K562 (cell line): ENCODE data around the gene UBE2Q1. TPM values are rescaled to one million over a fixed set of nuclear protein-coding genes. Genes with fewer than 3 reads are reported as not detected.

Experiments
- ATAC-seq: fragments of 200-7000 bp; cut with Tn5 transposase; 3 replicates; pipeline ENCODE4 v1.9.1; 2020; ENCODE audit warnings: moderate library complexity
- BruUV-seq: library from RNA; stranded (reverse); fragments of 400-500 nt; replicated peaks from 2 replicates; lab custom pipeline; 2021; lab: Mats Ljungman, UMichigan
- CTCF ChIA-PET: fragments of 300-600 bp; formaldehyde crosslinking; extraction: SDS; loops from one replicate; lab custom pipeline; 2021; ENCODE audit warnings: low intra/inter-chr PET ratio; lab: Yijun Ruan, JAX
- POLR2A ChIA-PET: fragments of 300-600, 350-650 bp; sonication (Branson Sonifier 250); formaldehyde crosslinking; extraction: SDS; loops from one replicate; lab custom pipeline; 2021; ENCODE audit warnings: antibody characterized with exemption, inconsistent platforms; lab: Yijun Ruan, JAX
- DNase-seq, 4 experiments: peaks; one replicate each; pipeline versions ENCODE4 v3.0.0 to v3.0.0-alpha.2; 2011 to 2018; ENCODE audit warnings: low spot score in 3 of 4, mixed read lengths in 3 of 4; ENCODE audit errors: extremely low read depth in 1 of 4
- FAIRE-seq: peaks from 2 replicates; lab custom pipeline; 2011; peaks lifted over from hg19 to GRCh38; lab: Jason Lieb, UNC
- H2AFZ ChIP-seq: 2 replicates; pipeline ENCODE4 v1.6.0; 2011; ENCODE audit warnings: low read depth, low read length, control low read depth, inconsistent platforms
- H3K27ac ChIP-seq: fragments of 200-600 bp; 3 replicates; pipeline ENCODE4 v1.8.0; 2011; ENCODE audit warnings: low read depth, mild to moderate bottlenecking, control low read depth, inconsistent platforms, low read length, moderate library complexity, mixed read lengths; ENCODE audit errors: extremely low read depth
- H3K27me3 ChIP-seq, 2 experiments: fragments of 300-600 bp in 1 of 2; 2 replicates in 1 of 2; 3 replicates in 1 of 2; pipeline versions ENCODE4 v1.6.0 to v1.8.0; 2011; ENCODE audit warnings: inconsistent platforms in 2 of 2, low read length in 2 of 2, mild to moderate bottlenecking in 1 of 2, mixed read lengths in 1 of 2, moderate library complexity in 1 of 2; ENCODE audit not compliant: control insufficient read depth in 2 of 2, insufficient read depth in 2 of 2
- H3K36me3 ChIP-seq: fragments of 300-600 bp; 3 replicates; pipeline ENCODE4 v1.8.0; 2011; ENCODE audit warnings: mild to moderate bottlenecking, low read length, inconsistent platforms; ENCODE audit not compliant: control insufficient read depth, insufficient read depth
- H3K4me1 ChIP-seq, 2 experiments: fragments of 200-600 bp in 1 of 2; replicated peaks in 1 of 2; 2 replicates in 1 of 2; 3 replicates in 1 of 2; pipeline versions ENCODE4 v1.5.1 to v1.8.0; 2011; ENCODE audit warnings: inconsistent platforms in 2 of 2, low read length in 2 of 2, mild to moderate bottlenecking in 1 of 2, mixed read lengths in 1 of 2, moderate library complexity in 1 of 2; ENCODE audit not compliant: control insufficient read depth in 2 of 2, insufficient read depth in 2 of 2
- H3K4me2 ChIP-seq: 2 replicates; pipeline ENCODE4 v1.6.1; 2011; ENCODE audit warnings: low read length, control low read depth, inconsistent platforms, mixed read lengths; ENCODE audit not compliant: insufficient read depth
- H3K4me3 ChIP-seq: fragments of 200-600 bp; sonication (generic), shearing (Covaris generic); 2 replicates; pipeline ENCODE4 v1.5.1; 2016; ENCODE audit warnings: control low read depth, inconsistent platforms
- H3K79me2 ChIP-seq: fragments of 200-600 bp; 3 replicates; pipeline ENCODE4 v1.8.0; 2011; ENCODE audit warnings: low read length, inconsistent platforms; ENCODE audit not compliant: control insufficient read depth, insufficient read depth
- H3K9ac ChIP-seq, 2 experiments: 2 replicates each; pipeline versions ENCODE4 v1.6.0 to v1.6.1; 2011; ENCODE audit warnings: low read depth in 2 of 2, low read length in 2 of 2, control low read depth in 1 of 2, inconsistent platforms in 1 of 2, mild to moderate bottlenecking in 1 of 2, mixed read lengths in 1 of 2; ENCODE audit not compliant: insufficient read depth in 1 of 2
- H3K9me1 ChIP-seq: one replicate; pipeline ENCODE4 v1.6.0; 2011; ENCODE audit warnings: inconsistent platforms, mild to moderate bottlenecking, low read length, moderate library complexity; ENCODE audit not compliant: control insufficient read depth, insufficient read depth
- H3K9me3 ChIP-seq: replicated peaks from 2 replicates; pipeline ENCODE4 v1.5.1; 2011; ENCODE audit warnings: low read depth, low read length, inconsistent platforms; ENCODE audit not compliant: control insufficient read depth, insufficient read depth
- H4K20me1 ChIP-seq: replicated peaks from 2 replicates; pipeline ENCODE4 v1.6.1; 2011; ENCODE audit warnings: low read length, inconsistent platforms, mixed read lengths; ENCODE audit not compliant: control insufficient read depth, insufficient read depth
- CBX3 ChIP-seq, 2 experiments: IDR thresholded peaks; 1 replicate in 1 of 2; 2 replicates in 1 of 2; pipeline ENCODE4 v1.6.1; 2012; ENCODE audit warnings: inconsistent platforms in 2 of 2, low read length in 2 of 2, borderline replicate concordance in 1 of 2, control low read depth in 1 of 2
- EHMT2 ChIP-seq: fragments of 450-650 bp; IDR thresholded peaks from 2 replicates; pipeline ENCODE4 v1.6.1; 2018; ENCODE audit warnings: antibody characterized with exemption
- ELF1 ChIP-seq: fragments of 200-800 bp; sonication (Bioruptor generic); IDR thresholded peaks from 2 replicates; pipeline ENCODE4 v1.6.1; 2016; ENCODE audit warnings: missing genetic modification characterization, missing compliant biosample characterization
- EP300 ChIP-seq: IDR thresholded peaks from 2 replicates; pipeline ENCODE4 v1.6.1; 2012; ENCODE audit warnings: low read length, improper control_type of control experiment
- HDAC8 ChIP-seq: fragments of 450-650 bp; IDR thresholded peaks from 2 replicates; pipeline ENCODE4 v1.6.1; 2016; ENCODE audit warnings: mild to moderate bottlenecking, missing genetic modification characterization, moderate library complexity, missing compliant biosample characterization
- JUND ChIP-seq, 2 experiments: IDR thresholded peaks; 2 replicates in 1 of 2; 3 replicates in 1 of 2; pipeline ENCODE4 v1.6.1; 2011; ENCODE audit warnings: borderline replicate concordance in 2 of 2, low read depth in 2 of 2, low read length in 2 of 2, improper control_type of control experiment in 1 of 2, missing biosample characterization in 1 of 2, missing genetic modification characterization in 1 of 2, missing genetic modification reagents in 1 of 2
- PHF21A ChIP-seq: fragments of 450-650 bp; IDR thresholded peaks from 2 replicates; pipeline ENCODE4 v1.6.1; 2017; ENCODE audit warnings: low read depth, borderline replicate concordance
- PRMT5 ChIP-seq: sonication (generic); formaldehyde crosslinking; IDR thresholded peaks from 2 replicates; pipeline ENCODE4 v1.5.0; 2020; ENCODE audit warnings: missing genetic modification reagents
- RAD21 ChIP-seq, 2 experiments: fragments of 250-450 bp in 1 of 2; fragments of 450-650 bp in 1 of 2; sonication (Bioruptor Pico) in 1 of 2; formaldehyde crosslinking in 1 of 2; IDR thresholded peaks in 1 of 2; conservative IDR thresholded peaks in 1 of 2; 2 replicates each; pipeline versions ENCODE4 v1.4.0 to v1.8.0; 2020 to 2022; ENCODE audit warnings: mild to moderate bottlenecking in 2 of 2, moderate library complexity in 1 of 2
- RBM17 ChIP-seq: fragments of 200-400 bp; formaldehyde crosslinking; IDR thresholded peaks from 2 replicates; pipeline ENCODE4 v1.6.1; 2017; ENCODE audit warnings: low read depth, mild to moderate bottlenecking, low read length, borderline replicate concordance
- WGBS: fragments of 100-300 bp; shearing (Covaris generic); methylation state at CpG from one replicate; pipeline ENCODE4 v1.1.6; 2016; ENCODE audit warnings: low coverage, mixed read lengths; ENCODE audit not compliant: insufficient coverage; ENCODE audit errors: missing lambda C conversion rate; 5-methylcytosine and 5-hydroxymethylcytosine counted together
- in situ Hi-C: fragments of 300-500 bp; cut with MboI; formaldehyde crosslinking; loops from 4 replicates; pipeline ENCODE4 v1.15.0; 2018; ENCODE audit warnings: inconsistent platforms, mixed read lengths
- intact Hi-C: fragments of 100-400 bp; cut with micrococcal nuclease; formaldehyde crosslinking; loops from 2 replicates; pipeline ENCODE4 v1.14.2; 2022
- polyA plus RNA-seq, 8 experiments: library from polyadenylated mRNA; depleted of rRNA in 4 of 8; stranded (reverse) in 5 of 8; unstranded in 3 of 8; fragments of >200 nt; fragmentation: Nextera tagmentation in 2 of 8; fragmentation: Illumina TruSeq in 1 of 8; extraction: Ambion mirVana in 2 of 8; extraction: Trizol in 1 of 8; gene quantifications; 2 replicates each; pipeline versions ENCODE4 v1.2.1 to v1.2.3, GENCODE V29; 2011 to 2014; ENCODE audit warnings: inconsistent platforms in 1 of 8, missing spikeins in 1 of 8
- total RNA-seq, 7 experiments: library from RNA; depleted of rRNA in 6 of 7; stranded (reverse); fragments of >200 nt in 6 of 7; fragmentation: Illumina TruSeq in 2 of 7; extraction: Trizol in 2 of 7; gene quantifications; 2 replicates each; pipeline versions ENCODE4 v1.2.1 to v1.2.3, GENCODE V29; 2011 to 2021; ENCODE audit warnings: low replicate concordance in 1 of 7
- TF ChIP-seq, protein P1 (sequence below): fragments of 250-450 bp; sonication (Bioruptor Pico); IDR thresholded peaks from 2 replicates; pipeline ENCODE4 v1.8.0; 2021; ENCODE audit warnings: mild to moderate bottlenecking, moderate library complexity
- TF ChIP-seq, protein P2 (sequence below): fragments of 450-650 bp; IDR thresholded peaks from 2 replicates; pipeline ENCODE4 v1.7.0; 2016; ENCODE audit warnings: borderline replicate concordance
- TF ChIP-seq, protein P3 (sequence below): fragments of 250-450 bp; sonication (Bioruptor Pico); IDR thresholded peaks from 2 replicates; pipeline ENCODE4 v1.4.0; 2020; ENCODE audit warnings: borderline replicate concordance
- TF ChIP-seq, protein P4 (sequence below): fragments of 450-650 bp; IDR thresholded peaks from 2 replicates; pipeline ENCODE4 v1.6.1; 2017; ENCODE audit warnings: mild to moderate bottlenecking, moderate library complexity

Gene UBE2Q1
- total and polyA plus RNA-seq, 9 of the 15 experiments (the other 6 are each of a cell fraction or from before 2014, with no cell fraction given): 8.0 to 58.8 (median 27.6) TPM

DNA sequence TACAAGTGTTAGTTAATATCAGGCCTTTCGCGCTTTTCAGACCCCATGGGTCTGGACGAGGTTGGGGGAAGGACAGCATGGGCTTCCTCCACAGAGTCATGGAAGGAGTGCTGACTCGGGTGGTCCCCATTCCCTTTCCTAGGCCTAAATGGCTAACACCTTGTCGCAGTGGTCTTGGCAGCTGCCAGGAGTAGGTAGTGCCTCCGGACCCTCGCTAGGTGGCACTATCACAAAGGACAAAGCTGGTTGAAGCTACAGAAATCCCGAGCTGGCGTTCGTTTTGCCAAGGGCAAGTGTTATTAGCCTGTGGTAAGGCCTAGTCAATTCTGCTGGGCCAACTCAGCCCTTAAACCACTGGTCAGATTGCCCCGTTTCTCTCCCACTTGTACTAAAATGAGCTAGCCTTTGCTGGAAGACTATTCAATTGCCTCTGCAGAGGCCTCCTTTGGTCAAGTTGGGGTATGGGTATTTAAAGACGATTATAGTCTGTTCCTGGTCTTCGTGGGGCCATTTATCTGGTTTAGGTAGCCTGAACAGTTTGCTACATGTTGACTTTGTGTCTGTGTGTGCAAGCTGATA lies 1.1 kb upstream of the UBE2Q1 start:
- Histone ChIP-seq H3K9me3 (no peaks in the 10 kb centered on the region), H3K4me3 (peak overlapping the region; percentile 82), H2AFZ (peak overlapping the region; percentile 95), H3K79me2 (peaks cover 27% of the 10 kb centered on the region), H3K36me3 (peaks cover 17% of the 10 kb centered on the region), H3K27ac (peak overlapping the region; percentile 82), H3K27me3 (peaks cover 2 to 10% of the 10 kb centered on the region in 2 experiments; a peak in 1 of 5 replicates), H3K4me1 (peaks cover 18 to 21% of the 10 kb centered on the region in 2 experiments; a peak in 4 of 5 replicates), H3K4me2 (peak overlapping the region; percentile 82), H3K9ac (peak overlapping the region; percentile 73 to 95; a peak in 3 of 4 replicates), H3K9me1 (no peaks in the 10 kb centered on the region), H4K20me1 (no peaks in the 10 kb centered on the region)
- ChIA-PET CTCF (interaction anchor here (0.6 to 2.8 kb wide), 9 partner anchors 80 to 524 kb away, joined by 3 to 19 read pairs (median 4); no protein-coding TSS in a partner anchor), POLR2A (interaction anchor here (0.6 to 1.1 kb wide), 6 partner anchors 11 to 314 kb away, joined by 3 to 4 read pairs (median 3); no protein-coding TSS in a partner anchor)
- no TSS peak for BruUV-seq
- DNase-seq (peak; percentile 61 to 92 (median 70)), FAIRE-seq (peak; percentile 96), ATAC-seq (peak; percentile 83)
- intact Hi-C loops (loop anchor here (1.0 to 5.0 kb wide), 7 partner anchors 110 to 528 kb away; partner anchors contain the start of genes EFNA4, PMVK and ZBTB7B), in situ Hi-C loops (loop anchor here (5.0 kb wide), 1 partner anchor 72 kb away; no protein-coding TSS in a partner anchor)
- WGBS: 4% methylated on average over 13 of the region's 13 CpGs
- TF ChIP-seq EP300 (no peak), RAD21 (CRISPR knock-in tag; conservative IDR thresholded peaks at IDR 0.05 in 1 of 2, IDR thresholded peaks at IDR 0.05 in 1 of 2) (peak; percentile 89 to 95), PHF21A (no peak), JUND (IDR thresholded peaks at IDR 0.05; ENCODE audit: borderline replicate concordance, low read depth, low read length) (peak; percentile 15; the same call in 1 of the 2 replicates), JUND (tag; IDR thresholded peaks at IDR 0.05; ENCODE audit: borderline replicate concordance, low read depth, low read length) (no peak), ELF1 (no peak), PRMT5 (CRISPR knock-in tag) (no peak), EHMT2 (peak; percentile 39; the same call in 1 of the 2 replicates), HDAC8 (tag) (no peak), RBM17 (no peak), CBX3 (IDR thresholded peaks at IDR 0.05; ENCODE audit: borderline replicate concordance in 1 of 2, low read length in 2 of 2) (no peak; a peak in 1 of 3 replicates)
- TF ChIP-seq, protein P1, sequence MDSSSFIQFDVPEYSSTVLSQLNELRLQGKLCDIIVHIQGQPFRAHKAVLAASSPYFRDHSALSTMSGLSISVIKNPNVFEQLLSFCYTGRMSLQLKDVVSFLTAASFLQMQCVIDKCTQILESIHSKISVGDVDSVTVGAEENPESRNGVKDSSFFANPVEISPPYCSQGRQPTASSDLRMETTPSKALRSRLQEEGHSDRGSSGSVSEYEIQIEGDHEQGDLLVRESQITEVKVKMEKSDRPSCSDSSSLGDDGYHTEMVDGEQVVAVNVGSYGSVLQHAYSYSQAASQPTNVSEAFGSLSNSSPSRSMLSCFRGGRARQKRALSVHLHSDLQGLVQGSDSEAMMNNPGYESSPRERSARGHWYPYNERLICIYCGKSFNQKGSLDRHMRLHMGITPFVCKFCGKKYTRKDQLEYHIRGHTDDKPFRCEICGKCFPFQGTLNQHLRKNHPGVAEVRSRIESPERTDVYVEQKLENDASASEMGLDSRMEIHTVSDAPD (CRISPR knock-in tag): no peak
- TF ChIP-seq, protein P2, sequence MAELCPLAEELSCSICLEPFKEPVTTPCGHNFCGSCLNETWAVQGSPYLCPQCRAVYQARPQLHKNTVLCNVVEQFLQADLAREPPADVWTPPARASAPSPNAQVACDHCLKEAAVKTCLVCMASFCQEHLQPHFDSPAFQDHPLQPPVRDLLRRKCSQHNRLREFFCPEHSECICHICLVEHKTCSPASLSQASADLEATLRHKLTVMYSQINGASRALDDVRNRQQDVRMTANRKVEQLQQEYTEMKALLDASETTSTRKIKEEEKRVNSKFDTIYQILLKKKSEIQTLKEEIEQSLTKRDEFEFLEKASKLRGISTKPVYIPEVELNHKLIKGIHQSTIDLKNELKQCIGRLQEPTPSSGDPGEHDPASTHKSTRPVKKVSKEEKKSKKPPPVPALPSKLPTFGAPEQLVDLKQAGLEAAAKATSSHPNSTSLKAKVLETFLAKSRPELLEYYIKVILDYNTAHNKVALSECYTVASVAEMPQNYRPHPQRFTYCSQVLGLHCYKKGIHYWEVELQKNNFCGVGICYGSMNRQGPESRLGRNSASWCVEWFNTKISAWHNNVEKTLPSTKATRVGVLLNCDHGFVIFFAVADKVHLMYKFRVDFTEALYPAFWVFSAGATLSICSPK: no peak
- TF ChIP-seq, protein P3, sequence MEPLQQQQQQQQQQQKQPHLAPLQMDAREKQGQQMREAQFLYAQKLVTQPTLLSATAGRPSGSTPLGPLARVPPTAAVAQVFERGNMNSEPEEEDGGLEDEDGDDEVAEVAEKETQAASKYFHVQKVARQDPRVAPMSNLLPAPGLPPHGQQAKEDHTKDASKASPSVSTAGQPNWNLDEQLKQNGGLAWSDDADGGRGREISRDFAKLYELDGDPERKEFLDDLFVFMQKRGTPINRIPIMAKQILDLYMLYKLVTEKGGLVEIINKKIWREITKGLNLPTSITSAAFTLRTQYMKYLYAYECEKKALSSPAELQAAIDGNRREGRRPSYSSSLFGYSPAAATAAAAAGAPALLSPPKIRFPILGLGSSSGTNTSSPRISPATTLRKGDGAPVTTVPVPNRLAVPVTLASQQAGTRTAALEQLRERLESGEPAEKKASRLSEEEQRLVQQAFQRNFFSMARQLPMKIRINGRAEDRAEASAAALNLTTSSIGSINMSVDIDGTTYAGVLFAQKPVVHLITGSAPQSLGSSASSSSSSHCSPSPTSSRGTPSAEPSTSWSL (CRISPR knock-in tag): no peak
- TF ChIP-seq, protein P4, sequence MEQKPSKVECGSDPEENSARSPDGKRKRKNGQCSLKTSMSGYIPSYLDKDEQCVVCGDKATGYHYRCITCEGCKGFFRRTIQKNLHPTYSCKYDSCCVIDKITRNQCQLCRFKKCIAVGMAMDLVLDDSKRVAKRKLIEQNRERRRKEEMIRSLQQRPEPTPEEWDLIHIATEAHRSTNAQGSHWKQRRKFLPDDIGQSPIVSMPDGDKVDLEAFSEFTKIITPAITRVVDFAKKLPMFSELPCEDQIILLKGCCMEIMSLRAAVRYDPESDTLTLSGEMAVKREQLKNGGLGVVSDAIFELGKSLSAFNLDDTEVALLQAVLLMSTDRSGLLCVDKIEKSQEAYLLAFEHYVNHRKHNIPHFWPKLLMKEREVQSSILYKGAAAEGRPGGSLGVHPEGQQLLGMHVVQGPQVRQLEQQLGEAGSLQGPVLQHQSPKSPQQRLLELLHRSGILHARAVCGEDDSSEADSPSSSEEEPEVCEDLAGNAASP: no peak
